Activated CD8-positive, alpha-beta T cell treated with anti-CD3 and anti-CD28 coated beads for 36 hours (primary cell): ENCODE data around the gene PAX7. TPM values are rescaled to one million over a fixed set of nuclear protein-coding genes. Genes with fewer than 3 reads are reported as not detected.
"Not testable (repeated sequence)": the region's sequence is repeated elsewhere in the genome, so short reads cannot be mapped to it uniquely, and the experiment has no call there.

Experiments used
- ATAC-seq: fragments of 200-7000 bp; cut with Tn5 transposase; one replicate; pipeline ENCODE4 v1.10.0; 2021; ENCODE audit warnings: mild to moderate bottlenecking, moderate library complexity
- CTCF ChIA-PET: fragments of 350-600 bp; sonication (Branson Sonifier 250); formaldehyde crosslinking; loops from one replicate; lab custom pipeline; 2021; ENCODE audit warnings: antibody characterized with exemption; lab: Charles Lee
- POLR2A ChIA-PET: fragments of 350-600 bp; sonication (Branson Sonifier 250); formaldehyde crosslinking; loops from one replicate; lab custom pipeline; 2021; ENCODE audit warnings: antibody characterized with exemption; lab: Charles Lee
- DNase-seq: peaks from one replicate; pipeline ENCODE4 v3.0.0-alpha.2; 2020
- H3K27ac Mint-ChIP-seq: one replicate; pipeline ENCODE4 v1.8.0; 2021; ENCODE audit warnings: mild to moderate bottlenecking, mixed read lengths
- H3K27me3 Mint-ChIP-seq: one replicate; pipeline ENCODE4 v1.8.0; 2021; ENCODE audit warnings: mixed read lengths
- H3K36me3 Mint-ChIP-seq: one replicate; pipeline ENCODE4 v1.8.0; 2021; ENCODE audit warnings: low read depth, mixed read lengths
- H3K4me1 Mint-ChIP-seq: one replicate; pipeline ENCODE4 v1.8.0; 2021; ENCODE audit warnings: low read depth, mixed read lengths
- H3K4me3 Mint-ChIP-seq: one replicate; pipeline ENCODE4 v1.8.0; 2021; ENCODE audit warnings: mild to moderate bottlenecking, moderate library complexity, mixed read lengths
- H3K9me3 Mint-ChIP-seq: one replicate; pipeline ENCODE4 v1.8.0; 2021; ENCODE audit warnings: mixed read lengths
- CTCF ChIP-seq: fragments of 200-600 bp; IDR thresholded peaks from one replicate; pipeline ENCODE4 v1.8.0; 2022; ENCODE audit warnings: antibody characterized with exemption, mild to moderate bottlenecking
- intact Hi-C: fragments of 100-400 bp; cut with micrococcal nuclease; formaldehyde crosslinking; loops from one replicate; pipeline ENCODE4 v1.10.0; 2022
- total RNA-seq, 2 experiments: library from RNA; stranded (reverse); gene quantifications; one replicate each; pipeline ENCODE4 v1.2.3, GENCODE V29; 2021

The PAX7 gene
- total RNA-seq, 2 experiments from 2014 or later, result not detected

GRCh38 chr1:18738617-18739016, 108.0 kb downstream of the PAX7 start:
- no peak for TF ChIP-seq CTCF
- Mint-ChIP-seq H3K4me3 (no peak overlapping the region), H3K36me3 (no peaks in the 10 kb centered on the region), H3K27me3 (peaks cover 11% of the 10 kb centered on the region), H3K4me1 (no peaks in the 10 kb centered on the region), H3K27ac (no peak overlapping the region), H3K9me3 (no peaks in the 10 kb centered on the region)
- ChIA-PET POLR2A (no interaction called here), CTCF (no interaction called here)
- DNase-seq (no peak), ATAC-seq (no peak)
- intact Hi-C loops, result no loop called here

- Mint-ChIP-seq H3K27me3 (peaks cover 13% of the 10 kb centered on the region), H3K4me1 (no peaks in the 10 kb centered on the region), H3K9me3 (no peaks in the 10 kb centered on the region), H3K4me3 (no peak overlapping the region), H3K36me3 (no peaks in the 10 kb centered on the region), H3K27ac (no peak overlapping the region)
- CTCF ChIA-PET, result no interaction called here
- no peak for DNase-seq
- intact Hi-C loops, result no loop called here
- no peak for ATAC-seq
- TF ChIP-seq CTCF, result no peak
- POLR2A ChIA-PET, result no interaction called here
Observed at GRCh38 chr1:18739408-18739807, 108.8 kb downstream of the PAX7 start.

- Mint-ChIP-seq H3K27ac (no peak overlapping the region), H3K9me3 (no peaks in the 10 kb centered on the region), H3K4me1 (no peaks in the 10 kb centered on the region), H3K27me3 (peaks cover 10% of the 10 kb centered on the region), H3K36me3 (no peaks in the 10 kb centered on the region), H3K4me3 (no peak overlapping the region)
- ATAC-seq, result no peak
- intact Hi-C loops, result no loop called here
- ChIA-PET CTCF (no interaction called here), POLR2A (no interaction called here)
- no peak for DNase-seq
- no peak for TF ChIP-seq CTCF
Observed at GRCh38 chr1:18739897-18740296, 109.3 kb downstream of the PAX7 start.

GRCh38 chr1:18740617-18741016, 110.0 kb downstream of the PAX7 start:
- H3K27ac Mint-ChIP-seq, result no peak overlapping the region
- no peaks in the 10 kb centered on the region for H3K36me3 Mint-ChIP-seq
- DNase-seq (no peak), ATAC-seq (no peak)
- H3K4me1 Mint-ChIP-seq, result no peaks in the 10 kb centered on the region
- no peak overlapping the region for H3K4me3 Mint-ChIP-seq
- ChIA-PET CTCF (no interaction called here), POLR2A (no interaction called here)
- H3K27me3 Mint-ChIP-seq, result peaks cover 10% of the 10 kb centered on the region
- no peak for TF ChIP-seq CTCF
- H3K9me3 Mint-ChIP-seq, result no peaks in the 10 kb centered on the region
- intact Hi-C loops, result no loop called here

GRCh38 chr1:18743233-18743632, 112.6 kb downstream of the PAX7 start:
- TF ChIP-seq CTCF, result no peak

GRCh38 chr1:18744381-18744780, 113.7 kb downstream of the PAX7 start:
- CTCF ChIA-PET, POLR2A ChIA-PET, DNase-seq, H3K27ac Mint-ChIP-seq, ATAC-seq, intact Hi-C loops, H3K36me3 Mint-ChIP-seq, H3K9me3 Mint-ChIP-seq, H3K4me1 Mint-ChIP-seq, H3K4me3 Mint-ChIP-seq: not testable (repeated sequence)
- peaks cover 16% of the 10 kb centered on the region for H3K27me3 Mint-ChIP-seq

More at GRCh38 chr1:18743233-18743632, 112.6 kb downstream of the PAX7 start:
- no peaks in the 10 kb centered on the region for H3K36me3 Mint-ChIP-seq
- CTCF ChIA-PET, result no interaction called here
- no peak overlapping the region for H3K4me3 Mint-ChIP-seq
- H3K27me3 Mint-ChIP-seq, result peaks cover 10% of the 10 kb centered on the region
- ATAC-seq (no peak), DNase-seq (no peak)
- intact Hi-C loops, result no loop called here
- H3K4me1 Mint-ChIP-seq, result no peaks in the 10 kb centered on the region
- H3K9me3 Mint-ChIP-seq, result no peaks in the 10 kb centered on the region
- no peak overlapping the region for H3K27ac Mint-ChIP-seq
- POLR2A ChIA-PET, result no interaction called here
